ENCODE results near the gene MED17.

MED17 gene

GRCh38 chr11:93814966-93815633 lies 31.0 kb downstream of the MED17 start:
- H3K9me3 Mint-ChIP-seq: no peaks in the 10 kb centered on the region
- H3K27me3 Mint-ChIP-seq: no peaks in the 10 kb centered on the region
- H3K27ac Mint-ChIP-seq: no peak overlapping the region
- peaks cover 43% of the 10 kb centered on the region for H3K36me3 Mint-ChIP-seq (ENCODE audit: insufficient read depth)
- H3K4me1 Mint-ChIP-seq (ENCODE audit: low read depth in 2 of 2): no peaks in the 10 kb centered on the region
- DNase-seq (no peak), ATAC-seq (replicated peaks) (no peak)
- H3K4me3 Mint-ChIP-seq: no peak overlapping the region

GRCh38 chr11:93817426-93818348 lies 33.6 kb downstream of the MED17 start:
- H3K27me3 Mint-ChIP-seq: no peaks in the 10 kb centered on the region
- no peak for ATAC-seq (replicated peaks)
- no peak overlapping the region for H3K4me3 Mint-ChIP-seq
- DNase-seq: no peak
- H3K9me3 Mint-ChIP-seq: no peaks in the 10 kb centered on the region
- peak overlapping the region in 1 of 2 donors; percentile 11 for H3K27ac Mint-ChIP-seq
- peaks cover 17% of the 10 kb centered on the region for H3K36me3 Mint-ChIP-seq (ENCODE audit: insufficient read depth)
- no peaks in the 10 kb centered on the region for H3K4me1 Mint-ChIP-seq (ENCODE audit: low read depth in 2 of 2)

GRCh38 chr11:93819966-93820695 lies 36.0 kb downstream of the MED17 start:
- no peak overlapping the region for H3K27ac Mint-ChIP-seq
- ATAC-seq (replicated peaks): no peak
- H3K4me1 Mint-ChIP-seq (ENCODE audit: low read depth in 2 of 2): no peaks in the 10 kb centered on the region
- H3K36me3 Mint-ChIP-seq (ENCODE audit: insufficient read depth): peaks cover 5% of the 10 kb centered on the region
- H3K4me3 Mint-ChIP-seq: no peak overlapping the region
- H3K27me3 Mint-ChIP-seq: no peaks in the 10 kb centered on the region
- no peaks in the 10 kb centered on the region for H3K9me3 Mint-ChIP-seq
- no peak for DNase-seq

GRCh38 chr11:93820847-93821246 lies 36.8 kb downstream of the MED17 start:
- Mint-ChIP-seq H3K27ac (no peak overlapping the region), H3K4me3 (no peak overlapping the region)

GRCh38 chr11:93821617-93822016 lies 37.5 kb downstream of the MED17 start:
- H3K4me3 Mint-ChIP-seq: no peak overlapping the region
- H3K36me3 Mint-ChIP-seq (ENCODE audit: insufficient read depth): peaks cover 3% of the 10 kb centered on the region
- H3K27me3 Mint-ChIP-seq: no peaks in the 10 kb centered on the region
- H3K4me1 Mint-ChIP-seq (ENCODE audit: low read depth in 2 of 2): no peaks in the 10 kb centered on the region
- no peaks in the 10 kb centered on the region for H3K9me3 Mint-ChIP-seq
- DNase-seq (no peak), ATAC-seq (replicated peaks) (no peak)
- H3K27ac Mint-ChIP-seq: no peak overlapping the region

More at GRCh38 chr11:93820847-93821246, 36.8 kb downstream of the MED17 start:
- H3K27me3 Mint-ChIP-seq: no peaks in the 10 kb centered on the region
- DNase-seq (no peak), ATAC-seq (replicated peaks) (no peak)
- no peaks in the 10 kb centered on the region for H3K9me3 Mint-ChIP-seq
- no peaks in the 10 kb centered on the region for H3K4me1 Mint-ChIP-seq (ENCODE audit: low read depth in 2 of 2)
- peaks cover 4% of the 10 kb centered on the region for H3K36me3 Mint-ChIP-seq (ENCODE audit: insufficient read depth)

- H3K36me3 Mint-ChIP-seq (ENCODE audit: insufficient read depth): peaks cover 3% of the 10 kb centered on the region
- no peak for DNase-seq
- no peak for ATAC-seq (replicated peaks)
Measured at GRCh38 chr11:93822359-93822758, 38.3 kb downstream of the MED17 start.

GRCh38 chr11:93823210-93823609 lies 39.1 kb downstream of the MED17 start:
- Mint-ChIP-seq H3K36me3 (ENCODE audit: insufficient read depth) (peaks cover 3% of the 10 kb centered on the region), H3K27me3 (peaks cover 0 to under 1% of the 10 kb centered on the region in 2 donors), H3K4me1 (ENCODE audit: low read depth in 2 of 2) (no peaks in the 10 kb centered on the region), H3K9me3 (no peaks in the 10 kb centered on the region), H3K27ac (no peak overlapping the region), H3K4me3 (no peak overlapping the region)
- no peak for ATAC-seq (replicated peaks)
- no peak for DNase-seq

More at GRCh38 chr11:93822359-93822758, 38.3 kb downstream of the MED17 start:
- no peaks in the 10 kb centered on the region for H3K9me3 Mint-ChIP-seq
- no peak overlapping the region for H3K4me3 Mint-ChIP-seq
- no peak overlapping the region for H3K27ac Mint-ChIP-seq
- H3K4me1 Mint-ChIP-seq (ENCODE audit: low read depth in 2 of 2): no peaks in the 10 kb centered on the region
- no peaks in the 10 kb centered on the region for H3K27me3 Mint-ChIP-seq

- Mint-ChIP-seq H3K9me3 (no peaks in the 10 kb centered on the region), H3K4me1 (ENCODE audit: low read depth in 2 of 2) (no peaks in the 10 kb centered on the region), H3K27me3 (peaks cover 0 to 23% of the 10 kb centered on the region in 2 donors), H3K27ac (no peak overlapping the region), H3K36me3 (ENCODE audit: insufficient read depth) (peaks cover 3% of the 10 kb centered on the region), H3K4me3 (no peak overlapping the region)
- ATAC-seq (replicated peaks): no peak
- no peak for DNase-seq
Measured at GRCh38 chr11:93827363-93827762, 43.3 kb downstream of the MED17 start.

GRCh38 chr11:93829598-93829997 lies 45.5 kb downstream of the MED17 start:
- Mint-ChIP-seq H3K4me1 (ENCODE audit: low read depth in 2 of 2) (no peaks in the 10 kb centered on the region), H3K4me3 (no peak overlapping the region), H3K36me3 (ENCODE audit: insufficient read depth) (peaks cover 3% of the 10 kb centered on the region), H3K27me3 (peaks cover 9 to 34% of the 10 kb centered on the region in 2 donors), H3K27ac (no peak overlapping the region), H3K9me3 (no peaks in the 10 kb centered on the region)
- DNase-seq (no peak), ATAC-seq (replicated peaks) (no peak)

GRCh38 chr11:93831343-93832127 lies 47.5 kb downstream of the MED17 start:
- Mint-ChIP-seq H3K4me1 (ENCODE audit: low read depth in 2 of 2) (no peaks in the 10 kb centered on the region), H3K9me3 (no peaks in the 10 kb centered on the region), H3K36me3 (ENCODE audit: insufficient read depth) (no peaks in the 10 kb centered on the region), H3K4me3 (no peak overlapping the region), H3K27me3 (peaks cover 9 to 34% of the 10 kb centered on the region in 2 donors), H3K27ac (no peak overlapping the region)
- ATAC-seq (replicated peaks): no peak
- no peak for DNase-seq

GRCh38 chr11:93832780-93833179 lies 48.7 kb downstream of the MED17 start:
- Mint-ChIP-seq H3K4me3 (no peak overlapping the region), H3K4me1 (ENCODE audit: low read depth in 2 of 2) (no peaks in the 10 kb centered on the region)
- no peak for ATAC-seq (replicated peaks)

GRCh38 chr11:93838967-93839366 lies 54.9 kb downstream of the MED17 start:
- DNase-seq (no peak), ATAC-seq (replicated peaks) (no peak)
- H3K27ac Mint-ChIP-seq: no peak overlapping the region
- H3K4me1 Mint-ChIP-seq (ENCODE audit: low read depth in 2 of 2): peaks cover 0 to 1% of the 10 kb centered on the region in 2 donors
- H3K27me3 Mint-ChIP-seq: peaks cover 3 to 4% of the 10 kb centered on the region in 2 donors
- no peaks in the 10 kb centered on the region for H3K9me3 Mint-ChIP-seq
- no peak overlapping the region for H3K4me3 Mint-ChIP-seq
- no peaks in the 10 kb centered on the region for H3K36me3 Mint-ChIP-seq (ENCODE audit: insufficient read depth)

More at GRCh38 chr11:93832780-93833179, 48.7 kb downstream of the MED17 start:
- H3K36me3 Mint-ChIP-seq (ENCODE audit: insufficient read depth): no peaks in the 10 kb centered on the region
- peaks cover 9 to 34% of the 10 kb centered on the region in 2 donors for H3K27me3 Mint-ChIP-seq
- no peaks in the 10 kb centered on the region for H3K9me3 Mint-ChIP-seq
- DNase-seq: no peak
- H3K27ac Mint-ChIP-seq: no peak overlapping the region

GRCh38 chr11:93840180-93840579 lies 56.1 kb downstream of the MED17 start:
- ATAC-seq (replicated peaks): no peak
- DNase-seq: no peak
- Mint-ChIP-seq H3K36me3 (ENCODE audit: insufficient read depth) (no peaks in the 10 kb centered on the region), H3K4me1 (ENCODE audit: low read depth in 2 of 2) (peaks cover 0 to 1% of the 10 kb centered on the region in 2 donors), H3K9me3 (no peaks in the 10 kb centered on the region), H3K4me3 (no peak overlapping the region), H3K27ac (no peak overlapping the region), H3K27me3 (no peaks in the 10 kb centered on the region)
